Right ventricle myocardium inferior (tissue), 1 donor: Measurements from ENCODE around the gene MYO1G. TPM values are rescaled to one million over a fixed set of nuclear protein-coding genes. Genes with fewer than 3 reads are reported as not detected.
"Not testable (repeated sequence)": the region's sequence is repeated elsewhere in the genome, so short reads cannot be mapped to it uniquely, and the experiment has no call there.

Experiments
- ATAC-seq: fragments of 200-7000 bp; cut with Tn5 transposase; one replicate; pipeline ENCODE4 v1.9.1; 2020; ENCODE audit warnings: mild to moderate bottlenecking, moderate library complexity
- DNase-seq: peaks from one replicate; pipeline ENCODE4 v3.0.0; 2021; ENCODE audit errors: missing footprints
- intact Hi-C: fragments of 100-400 bp; cut with DNase I; formaldehyde crosslinking; loops from one replicate; pipeline ENCODE4 v1.11.0; 2022
- total RNA-seq: library from RNA; stranded (reverse); fragmentation: NEBNext Ultra II Directional; extraction: Animal tissue kit (Norgen Biotek cat#: 25700); gene quantifications from one replicate; pipeline ENCODE4 v1.2.1, GENCODE V29; 2021
- donor health status: DM: no; HTN: yes; CAD: no; lungs with severe emphysema.

The MYO1G gene
- total RNA-seq, 1 donor from 2014 or later, result 1.9 TPM

- no peak for DNase-seq
- no peak for ATAC-seq
- intact Hi-C loops, result no loop called here
Observed at GRCh38 chr7:44960011-44960580, 18.7 kb downstream of the MYO1G start.

GRCh38 chr7:44959433-44959951 is 19.3 kb downstream of the MYO1G start:
- DNase-seq (no peak), ATAC-seq (no peak)
- intact Hi-C loops, result no loop called here

GRCh38 chr7:44958645-44959344 is 20.0 kb downstream of the MYO1G start:
- DNase-seq (no peak), ATAC-seq (no peak)
- intact Hi-C loops, result no loop called here

DNA sequence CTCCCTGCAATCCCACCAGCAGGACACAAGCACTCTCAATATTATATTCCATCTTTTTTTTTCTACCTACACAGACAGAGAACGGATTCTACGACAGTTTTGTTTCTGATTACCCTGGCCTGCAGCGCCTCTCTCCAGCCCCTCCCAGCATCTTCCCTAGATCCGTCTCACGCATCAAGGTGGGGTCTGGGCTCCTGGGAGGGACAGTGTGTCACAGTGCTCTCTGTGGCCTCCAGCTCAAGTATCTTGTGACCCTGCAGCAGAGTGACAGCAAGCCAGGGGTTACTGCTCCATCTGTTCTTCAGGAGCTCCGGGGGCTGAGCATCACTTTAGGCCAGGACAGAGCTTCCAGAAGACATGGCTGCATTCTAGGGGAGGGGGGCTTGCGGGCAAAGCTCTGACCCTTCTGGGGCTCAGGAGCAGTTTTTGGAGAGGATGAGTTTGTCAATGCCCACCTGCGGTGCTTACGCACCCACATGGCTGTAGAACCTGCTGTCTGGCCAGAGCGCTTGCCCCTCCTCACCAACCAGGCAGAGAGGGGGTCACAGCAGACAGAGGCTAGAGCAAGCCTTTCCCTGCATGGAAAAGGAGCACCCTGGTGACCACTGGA is 22.6 kb downstream of the MYO1G start:
- intact Hi-C loops, result no loop called here
- no peak for ATAC-seq
- no peak for DNase-seq

DNA sequence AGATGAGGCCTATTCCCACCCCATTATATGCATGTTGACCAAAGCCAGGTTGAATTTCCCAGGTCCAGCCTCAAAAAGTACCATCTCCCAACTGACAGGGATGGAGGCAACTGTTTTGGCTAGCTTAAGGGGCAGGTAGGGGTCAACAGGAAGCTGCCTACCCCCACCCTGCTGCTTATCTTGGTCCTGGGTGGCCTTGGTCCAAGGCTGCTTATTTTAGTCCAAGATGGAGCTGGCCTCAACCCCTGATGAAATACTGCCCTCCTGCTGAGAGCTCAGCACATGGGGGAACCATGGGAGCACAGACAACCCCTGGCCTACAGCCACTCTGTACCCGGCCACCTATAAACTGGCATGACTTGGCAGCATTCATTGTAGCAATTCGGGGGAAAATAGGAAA is 23.1 kb downstream of the MYO1G start:
- DNase-seq, result no peak
- ATAC-seq, result no peak
- intact Hi-C loops, result no loop called here

- intact Hi-C loops, result no loop called here
- DNase-seq (no peak), ATAC-seq (no peak)
Observed at GRCh38 chr7:44953156-44953555, 25.7 kb downstream of the MYO1G start.

GRCh38 chr7:44949303-44949702 is 29.5 kb downstream of the MYO1G start:
- intact Hi-C loops, result no loop called here
- DNase-seq, result no peak
- ATAC-seq, result no peak

- ATAC-seq (no peak), DNase-seq (no peak)
- intact Hi-C loops, result no loop called here
Observed at GRCh38 chr7:44945479-44945878, 33.3 kb downstream of the MYO1G start.

- no peak for ATAC-seq
- DNase-seq, result no peak
- intact Hi-C loops, result no loop called here
Observed at GRCh38 chr7:44944821-44945220, 34.0 kb downstream of the MYO1G start.

DNA sequence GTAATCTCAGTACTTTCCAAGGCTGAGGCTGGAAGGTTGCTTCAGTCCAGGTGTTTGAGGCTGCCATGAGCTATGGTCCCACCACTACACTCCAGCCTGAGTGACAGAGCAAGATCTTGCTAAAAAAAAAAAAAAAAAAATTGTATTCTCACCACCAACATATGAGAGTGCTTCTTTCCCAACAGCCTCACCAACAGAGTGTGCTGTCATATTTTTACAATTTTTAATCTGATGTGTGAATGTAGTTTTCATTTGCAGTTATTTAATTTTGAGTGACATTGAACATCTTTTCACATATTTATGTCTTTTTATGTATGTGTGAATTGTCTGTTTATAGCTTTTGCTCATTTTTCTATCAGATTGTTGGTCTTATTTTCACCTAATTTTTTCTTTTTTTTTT is 35.2 kb downstream of the MYO1G start:
- DNase-seq, result no peak

GRCh38 chr7:44937426-44937825 is 41.4 kb downstream of the MYO1G start:
- ATAC-seq (no peak), DNase-seq (no peak)
- intact Hi-C loops, result no loop called here

More for the DNA sequence above, 35.2 kb downstream of the MYO1G start:
- no peak for ATAC-seq
- intact Hi-C loops, result no loop called here

GRCh38 chr7:44936322-44936721 is 42.5 kb downstream of the MYO1G start:
- DNase-seq, result no peak
- intact Hi-C loops, result no loop called here
- ATAC-seq, result no peak

- intact Hi-C loops, result no loop called here
- ATAC-seq (no peak), DNase-seq (no peak)
Observed at GRCh38 chr7:44935583-44935982, 43.2 kb downstream of the MYO1G start.

GRCh38 chr7:44935016-44935415 is 43.8 kb downstream of the MYO1G start:
- ATAC-seq (no peak), DNase-seq (no peak)
- intact Hi-C loops, result no loop called here

DNA sequence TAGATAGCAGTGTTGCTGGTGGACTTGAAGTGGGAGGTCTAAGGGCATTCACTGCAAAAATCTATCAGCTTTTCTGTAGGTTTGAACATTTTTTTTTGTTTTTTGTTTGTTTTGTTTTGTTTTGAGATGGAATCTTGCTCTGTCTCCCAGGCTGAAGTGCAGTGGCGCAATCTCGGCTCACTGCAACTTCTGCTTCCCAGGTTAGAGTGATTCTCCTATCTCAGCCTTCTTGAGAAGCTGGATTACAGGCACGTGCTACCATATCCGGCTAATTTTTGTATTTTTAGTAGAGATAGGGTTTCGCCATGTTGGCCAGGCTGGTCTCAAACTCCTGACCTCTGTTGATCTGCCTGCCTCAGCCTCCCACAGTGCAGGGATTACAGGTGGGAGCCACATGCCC is 44.3 kb downstream of the MYO1G start:
- DNase-seq, intact Hi-C loops, ATAC-seq: not testable (repeated sequence)

GRCh38 chr7:44930921-44931320 is 47.9 kb downstream of the MYO1G start:
- ATAC-seq (no peak), DNase-seq (no peak)
- intact Hi-C loops, result no loop called here

GRCh38 chr7:44922351-44922694 is 56.5 kb downstream of the MYO1G start:
- no peak for ATAC-seq
- intact Hi-C loops, result loop anchor here (1.0 to 5.0 kb wide), 3 partner anchors 35 to 334 kb away; partner anchors contain the start of gene PURB

GRCh38 chr7:44921607-44922350 is 57.0 kb downstream of the MYO1G start:
- intact Hi-C loops, result loop anchor here (1.0 to 5.0 kb wide), 3 partner anchors 34 to 333 kb away; partner anchors contain the start of gene PURB
- peak; percentile 97 for DNase-seq
- ATAC-seq, result peak; percentile 90

More at GRCh38 chr7:44922351-44922694, 56.5 kb downstream of the MYO1G start:
- no peak for DNase-seq

DNA sequence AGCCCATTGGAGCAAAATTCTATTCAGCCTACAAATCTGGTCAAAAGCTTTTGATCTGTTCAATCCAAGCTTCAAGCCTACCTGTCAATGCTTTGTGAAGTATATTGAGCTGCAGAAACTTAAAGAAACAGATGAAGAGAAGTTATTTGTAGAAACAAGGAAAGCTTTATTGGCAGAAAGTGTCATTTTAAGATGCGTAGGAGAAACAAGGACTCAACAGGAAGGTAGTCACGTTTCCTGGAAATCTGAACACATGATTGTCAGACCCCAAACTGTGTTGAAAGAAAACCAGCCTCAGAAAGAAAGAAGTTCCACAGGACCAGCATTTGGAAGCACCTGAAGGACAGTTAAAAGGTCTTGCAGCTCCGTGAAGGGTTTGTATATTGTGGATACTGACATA is 58.7 kb downstream of the MYO1G start:
- intact Hi-C loops, result loop anchor here (5.0 kb wide), 1 partner anchor 33 kb away; the partner anchor contains the start of gene PURB
- DNase-seq (no peak), ATAC-seq (no peak)
